Tibial nerve (tissue), 4 donors: Measurements from ENCODE around the gene TBC1D14. TPM values are rescaled to one million over a fixed set of nuclear protein-coding genes. Genes with fewer than 3 reads are reported as not detected.
"Not testable (repeated sequence)": the region's sequence is repeated elsewhere in the genome, so short reads cannot be mapped to it uniquely, and the experiment has no call there.

Experiments
- DNase-seq, 2 donors: peaks; one replicate each; pipeline ENCODE4 v3.0.0-alpha.2; 2019; ENCODE audit warnings: low spot score in 2 of 2
- H3K27ac ChIP-seq, 4 donors: fragments of 200-600 bp; sonication (generic) in 3 of 4; one replicate each; pipeline ENCODE4 v1.5.1; 2017 to 2019; ENCODE audit warnings: mild to moderate bottlenecking in 1 of 4
- H3K27me3 ChIP-seq, 2 donors: fragments of 200-600 bp; sonication (generic) in 1 of 2; one replicate each; pipeline versions ENCODE4 v1.5.1 to v1.6.0; 2017 to 2019
- H3K36me3 ChIP-seq, 3 donors: fragments of 200-600 bp; sonication (generic); one replicate each; pipeline ENCODE4 v1.5.1; 2018 to 2019
- H3K4me1 ChIP-seq, 4 donors: fragments of 200-600 bp; sonication (generic) in 3 of 4; one replicate each; pipeline ENCODE4 v1.5.1; 2017 to 2019
- H3K4me3 ChIP-seq, 4 donors: fragments of 200-600 bp; sonication (generic) in 3 of 4; one replicate each; pipeline ENCODE4 v1.5.1; 2017 to 2019; ENCODE audit warnings: mild to moderate bottlenecking in 1 of 4, moderate library complexity in 1 of 4
- H3K9me3 ChIP-seq, 4 donors: fragments of 200-600 bp; sonication (generic) in 3 of 4; one replicate each; pipeline ENCODE4 v1.5.1; 2017 to 2019
- CTCF ChIP-seq, 5 experiments: fragments of 200-600 bp in 3 of 5; fragments of 450-650 bp in 2 of 5; sonication (generic) in 3 of 5; IDR thresholded peaks; one replicate each; pipeline ENCODE4 v1.5.1; 2016 to 2019; ENCODE audit warnings: antibody characterized with exemption in 5 of 5, mild to moderate bottlenecking in 3 of 5, moderate library complexity in 2 of 5
- EP300 ChIP-seq, 2 donors: sonication (generic); formaldehyde crosslinking; IDR thresholded peaks; one replicate each; pipeline ENCODE4 v1.6.1; 2017; ENCODE audit warnings: antibody characterized with exemption in 2 of 2, mild to moderate bottlenecking in 1 of 2
- POLR2A ChIP-seq, 2 donors: fragments of 450-650 bp; IDR thresholded peaks; one replicate each; pipeline ENCODE4 v1.6.1; 2017; ENCODE audit warnings: antibody characterized with exemption in 2 of 2, mild to moderate bottlenecking in 2 of 2, moderate library complexity in 2 of 2
- WGBS, 2 donors: methylation state at CpG; one replicate each; pipeline ENCODE4 v1.1.5; 2018; 5-methylcytosine and 5-hydroxymethylcytosine counted together
- total RNA-seq, 4 donors: library from RNA; depleted of rRNA; stranded (reverse); fragments of >200 nt; gene quantifications; one replicate each; pipeline ENCODE4 v1.1.0, GENCODE V29; 2016

TBC1D14 gene
- total RNA-seq, 4 donors from 2014 or later, result 46.9 to 65.7 (median 51.3) TPM

- H3K27ac ChIP-seq, result no peak overlapping the region
- 86 to 91% methylated on average over 12 to 13 of the region's 13 CpGs for WGBS, 2 donors
- H3K27me3 ChIP-seq, result no peaks in the 10 kb centered on the region
- no peaks in the 10 kb centered on the region for H3K36me3 ChIP-seq
- DNase-seq, result no peak
- no peak for TF ChIP-seq POLR2A (IDR thresholded peaks at IDR 0.05)
- no peak for TF ChIP-seq CTCF (IDR thresholded peaks at IDR 0.05)
- TF ChIP-seq EP300 (IDR thresholded peaks at IDR 0.05), result no peak
- no peaks in the 10 kb centered on the region for H3K9me3 ChIP-seq
- H3K4me3 ChIP-seq, result no peak overlapping the region
- H3K4me1 ChIP-seq, result peaks cover 0 to 24% (median 14%) of the 10 kb centered on the region in 4 donors
Observed at GRCh38 chr4:6905516-6906445, 3.8 kb upstream of the TBC1D14 start.

- not testable (repeated sequence) for H3K27me3 ChIP-seq, H3K9me3 ChIP-seq, H3K27ac ChIP-seq, H3K36me3 ChIP-seq, H3K4me3 ChIP-seq, DNase-seq
- 81 to 84% methylated on average over 6 of the region's 6 CpGs for WGBS, 2 donors
- H3K4me1 ChIP-seq, result peaks cover 0 to 31% (median 16%) of the 10 kb centered on the region in 4 donors
Observed at GRCh38 chr4:6906486-6906885, 3.1 kb upstream of the TBC1D14 start.

DNA sequence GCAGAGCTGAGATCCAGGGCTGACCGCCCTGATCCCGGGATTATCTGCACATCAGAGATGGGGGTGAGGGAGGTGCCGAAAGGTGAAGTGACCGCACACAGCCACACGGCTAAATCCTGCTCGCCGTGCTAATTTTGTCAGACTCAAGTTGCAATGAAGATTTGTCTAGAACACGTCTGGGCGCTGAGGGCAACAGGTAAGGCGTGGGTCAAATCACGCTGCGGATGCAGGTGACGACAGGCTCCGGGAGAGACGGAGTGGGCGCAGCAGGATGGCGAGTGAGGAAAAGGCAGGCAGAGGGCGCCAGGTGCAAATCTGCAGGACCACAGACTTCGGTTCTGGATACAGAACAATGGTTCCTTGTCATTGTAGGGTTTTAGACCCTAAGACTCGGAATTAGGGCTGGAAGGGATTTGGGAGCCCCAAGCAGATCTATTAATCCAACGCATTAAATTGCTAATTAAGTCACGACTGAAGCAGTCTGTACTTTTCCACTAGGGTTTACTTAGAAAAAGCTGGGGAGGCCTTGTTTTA is 1.9 kb upstream of the TBC1D14 start:
- WGBS, 2 donors, result 21 to 24% methylated on average over 22 of the region's 22 CpGs
- no peak for DNase-seq
- Histone ChIP-seq H3K27me3 (no peaks in the 10 kb centered on the region), H3K36me3 (no peaks in the 10 kb centered on the region), H3K4me3 (no peak overlapping the region), H3K9me3 (no peaks in the 10 kb centered on the region), H3K27ac (no peak overlapping the region), H3K4me1 (peaks cover 0 to 41% (median 16%) of the 10 kb centered on the region in 4 donors)
- no peak for TF ChIP-seq EP300 (IDR thresholded peaks at IDR 0.05)
- TF ChIP-seq CTCF (IDR thresholded peaks at IDR 0.05), result peak; percentile 22 to 52 (median 44)

DNA sequence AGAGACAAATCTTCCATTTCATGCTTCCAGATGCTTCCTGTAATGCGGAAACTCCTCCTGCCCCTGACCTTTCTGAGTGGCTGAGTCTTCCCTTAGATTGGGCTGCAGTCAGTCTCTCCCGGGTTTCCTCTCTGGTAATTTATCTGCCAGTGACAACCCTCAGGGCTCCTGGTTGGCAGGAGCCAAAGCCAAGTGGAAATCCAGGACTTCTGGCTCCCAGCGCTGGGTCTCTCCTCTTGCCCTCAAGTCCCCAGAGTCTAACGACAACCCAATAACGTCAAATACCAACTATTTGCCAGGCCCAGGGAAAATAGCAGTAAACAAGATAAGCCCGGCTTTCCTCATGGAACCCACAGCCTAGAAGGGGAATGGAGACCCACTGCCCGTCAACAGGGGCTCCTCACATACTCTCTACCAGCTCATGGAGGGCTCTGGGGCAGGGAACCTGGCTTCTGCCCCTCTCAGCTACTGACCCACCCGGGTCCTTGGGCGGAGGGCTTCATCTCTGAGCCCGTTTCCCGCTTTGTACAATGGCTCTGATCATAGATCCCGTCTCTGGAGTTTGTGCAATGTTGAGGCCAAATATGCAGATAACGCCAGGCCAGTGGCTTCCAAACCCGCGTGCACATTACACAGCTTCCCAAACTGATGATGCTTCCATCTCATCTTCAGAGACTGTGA is 1.1 kb upstream of the TBC1D14 start:
- TF ChIP-seq EP300 (IDR thresholded peaks at IDR 0.05) (no peak), POLR2A (IDR thresholded peaks at IDR 0.05) (no peak), CTCF (IDR thresholded peaks at IDR 0.05) (no peak)
- DNase-seq, result no peak
- Histone ChIP-seq H3K27me3 (no peaks in the 10 kb centered on the region), H3K27ac (peak overlapping the region; percentile 97 to 100 (median 99)), H3K36me3 (no peaks in the 10 kb centered on the region), H3K4me1 (peaks cover 0 to 49% (median 16%) of the 10 kb centered on the region in 4 donors), H3K9me3 (no peaks in the 10 kb centered on the region), H3K4me3 (peak overlapping the region; percentile 57 to 94 (median 84))
- 20 to 31% methylated on average over 13 to 14 of the region's 15 CpGs for whole genome bisulfite sequencing, 2 donors

DNA sequence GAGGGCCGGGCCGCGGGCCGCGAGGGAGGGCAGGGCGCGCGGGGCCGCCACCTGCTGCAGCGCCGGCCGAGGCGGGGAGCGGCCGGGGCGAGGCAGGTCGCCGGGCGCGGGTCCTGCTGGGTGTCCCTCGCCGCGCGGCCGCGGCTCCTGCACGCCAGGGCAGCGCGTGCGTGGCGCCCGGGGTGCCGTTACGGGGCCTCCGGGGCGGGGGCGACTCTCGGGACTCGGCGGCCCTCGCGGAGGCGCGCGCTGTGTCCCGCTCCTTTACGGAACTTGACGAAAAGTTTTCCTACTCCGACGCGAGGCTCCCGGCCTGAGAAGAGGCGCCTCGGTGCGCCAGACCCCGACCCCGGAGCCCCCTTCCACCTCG is 329 bp downstream of the TBC1D14 start:
- Histone ChIP-seq H3K36me3 (no peaks in the 10 kb centered on the region), H3K9me3 (no peaks in the 10 kb centered on the region), H3K4me3 (peak overlapping the region; percentile 82 to 94 (median 84)), H3K27me3 (no peaks in the 10 kb centered on the region), H3K4me1 (peaks cover 0 to 60% (median 16%) of the 10 kb centered on the region in 4 donors), H3K27ac (peak overlapping the region; percentile 55 to 100 (median 98))
- no peak for DNase-seq
- TF ChIP-seq CTCF (IDR thresholded peaks at IDR 0.05) (no peak), EP300 (IDR thresholded peaks at IDR 0.05) (no peak), POLR2A (IDR thresholded peaks at IDR 0.05) (no peak)
- WGBS, 2 donors, result 1 to 3% methylated on average over 10 to 58 of the region's 58 CpGs
